Activated CD8-positive, alpha-beta memory T cell treated with anti-CD3 and anti-CD28 coated beads, Interleukin-2, amount 50 U/mL, for 48 hours (primary cell): Measurements from ENCODE around the gene ASB1.

Source experiments
- DNase-seq: peaks from one replicate; pipeline ENCODE4 v3.0.0-alpha.2; 2020

Gene ASB1

DNA sequence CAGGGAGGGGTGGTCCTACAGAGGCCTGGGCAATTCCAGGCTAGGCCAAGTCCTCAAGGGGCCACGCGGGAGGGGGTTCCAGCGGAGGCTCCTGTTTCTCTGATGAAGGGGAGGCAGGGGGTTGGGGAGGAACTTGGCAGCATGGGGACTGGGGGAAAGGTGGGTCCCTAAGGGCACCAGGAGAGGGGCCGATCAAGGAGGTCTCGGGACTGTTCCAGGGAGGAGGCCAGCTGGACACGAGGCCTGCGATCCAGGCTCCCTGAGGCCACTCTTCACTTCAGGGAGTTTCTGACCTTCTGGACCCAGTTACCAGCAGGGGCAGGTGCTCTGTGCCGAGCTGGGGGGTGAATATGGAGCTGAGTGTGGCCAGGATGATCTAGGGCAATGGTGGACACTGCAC is 71.5 kb downstream of the ASB1 start:
- no peak for DNase-seq

DNA sequence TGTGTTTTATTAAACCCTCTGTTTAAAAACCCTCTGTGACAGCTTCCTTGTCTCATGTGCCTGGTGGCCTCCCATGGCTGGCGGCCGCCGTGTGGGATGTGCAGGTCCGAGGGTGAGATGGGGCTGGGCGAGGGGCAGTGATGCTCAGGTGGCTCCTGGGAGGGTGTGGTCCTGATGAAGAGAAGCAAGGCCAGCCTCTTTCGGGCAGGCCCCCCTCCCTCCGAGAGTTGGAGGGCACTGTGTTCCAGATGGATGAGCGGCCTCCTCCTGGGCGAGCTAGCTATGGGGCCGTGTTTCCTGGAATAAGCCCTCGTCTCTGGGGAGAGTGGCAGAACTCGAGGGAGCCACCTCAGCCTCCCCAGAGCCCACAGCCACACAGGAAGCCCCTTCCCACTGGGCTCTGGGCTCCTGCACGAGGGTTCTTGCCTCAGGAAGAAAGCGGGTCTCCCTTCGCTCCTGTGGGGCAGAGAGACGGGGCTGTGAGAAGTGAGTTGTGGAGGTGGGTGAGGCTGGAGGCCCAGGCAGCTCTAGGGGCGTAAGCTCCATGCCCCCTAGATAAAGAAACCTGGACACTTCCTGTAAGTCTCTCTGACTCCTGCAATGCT is 72.1 kb downstream of the ASB1 start:
- peak; percentile 12 for DNase-seq

DNA sequence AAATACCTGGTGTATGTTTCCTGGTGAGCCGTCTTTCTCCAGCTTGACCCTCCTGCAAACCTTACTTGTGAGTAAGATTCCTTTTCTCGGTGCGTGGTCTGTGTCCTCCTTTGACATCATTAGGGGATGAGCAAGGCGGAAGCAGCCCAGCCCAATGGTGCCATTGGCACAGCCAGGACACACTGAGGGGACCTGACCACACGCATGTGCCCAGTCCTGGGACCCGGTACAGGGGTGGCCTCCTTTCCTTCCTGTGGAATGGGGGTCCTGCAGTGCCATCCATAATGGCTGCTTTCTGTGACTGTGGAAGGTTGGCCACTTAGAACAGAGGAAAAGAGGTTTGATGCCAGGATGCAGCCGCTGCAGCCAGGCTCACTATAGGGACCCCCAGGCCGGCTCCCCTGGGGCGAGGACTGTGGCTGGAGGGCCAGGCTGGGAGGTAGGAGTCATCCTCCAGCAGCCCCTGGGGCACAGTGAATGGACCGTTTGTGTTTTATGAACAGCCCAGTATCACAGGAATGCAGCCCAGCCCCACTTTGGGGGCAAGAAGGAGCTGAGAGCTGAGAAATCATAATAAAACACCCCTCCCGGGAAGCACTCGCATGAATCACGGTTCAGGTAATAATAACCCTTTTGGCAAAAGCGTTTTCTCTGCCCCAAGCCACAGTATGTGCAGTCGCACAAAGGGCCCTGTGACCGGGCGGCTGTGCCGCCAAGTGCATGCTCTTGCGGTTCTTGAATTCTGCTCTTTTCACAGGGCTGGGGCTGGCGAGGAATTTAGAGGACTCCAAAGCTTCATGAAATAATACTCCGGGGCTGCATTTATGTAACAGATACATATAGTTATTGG is 73.2 kb downstream of the ASB1 start:
- peak; percentile 32 for DNase-seq

DNA sequence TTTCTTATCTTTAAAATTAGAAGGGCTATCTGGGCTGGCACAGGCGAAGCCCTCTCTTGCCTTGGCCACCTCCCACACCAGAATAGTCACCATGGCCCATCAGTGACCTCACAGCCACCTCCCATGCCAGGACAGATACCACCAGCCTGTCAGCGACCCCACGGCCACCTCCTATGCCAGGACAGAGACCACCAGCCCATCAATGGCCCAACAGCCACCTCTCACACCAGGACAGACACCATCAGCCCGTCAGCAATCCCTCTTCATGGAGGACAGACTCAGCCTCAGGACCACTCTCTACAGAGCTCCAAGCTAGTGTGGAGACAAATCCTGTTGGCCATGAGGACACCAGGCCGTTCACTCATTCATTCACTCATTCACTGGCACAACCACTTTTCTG is 74.6 kb downstream of the ASB1 start:
- peak; percentile 35 for DNase-seq
